OCI-LY3 (cell line): Measurements from ENCODE around the gene HTR3A.
A peak's percentile ranks its signal among the peaks of the same experiment; 100 is the strongest.

Experiments
- H2AFZ ChIP-seq: fragments of 200-600, 300-600 bp; shearing (Covaris generic); 2 replicates; pipeline ENCODE4 v1.6.0; 2014; ENCODE audit warnings: antibody characterized with exemption, low read depth, low read length
- H3K27ac ChIP-seq: fragments of 200-600, 300-600 bp; sonication (generic); 2 replicates; pipeline ENCODE4 v1.5.1; 2014; ENCODE audit warnings: mild to moderate bottlenecking, low read length, moderate library complexity, mixed read lengths
- H3K27me3 ChIP-seq: fragments of 200-600, 300-600 bp; sonication (generic); 2 replicates; pipeline ENCODE4 v1.6.1; 2014; ENCODE audit warnings: low read depth, low read length, mixed read lengths
- H3K36me3 ChIP-seq: fragments of 200-600, 300-600 bp; sonication (generic); replicated peaks from 2 replicates; pipeline ENCODE3; 2014; ENCODE audit warnings: low read depth, low read length, mixed read lengths
- H3K4me1 ChIP-seq: fragments of 300-600, 200-600 bp; sonication (generic); 2 replicates; pipeline ENCODE4 v1.6.1; 2014; ENCODE audit warnings: low read length, mixed read lengths
- H3K4me2 ChIP-seq: fragments of 200-600, 300-600 bp; sonication (generic); 2 replicates; pipeline ENCODE4 v1.6.1; 2014; ENCODE audit warnings: low read length, mixed read lengths
- H3K4me3 ChIP-seq: fragments of 300-600, 200-600 bp; sonication (generic); 2 replicates; pipeline ENCODE4 v1.5.1; 2014; ENCODE audit warnings: antibody characterized with exemption, mild to moderate bottlenecking, low read length, moderate library complexity
- H3K79me2 ChIP-seq: fragments of 300-600, 200-600 bp; shearing (Covaris generic); 2 replicates; pipeline ENCODE4 v1.6.1; 2014; ENCODE audit warnings: mild to moderate bottlenecking, low read length, mixed read lengths
- H3K9ac ChIP-seq: fragments of 300-600, 200-600 bp; shearing (Covaris generic); 2 replicates; pipeline ENCODE4 v1.6.0; 2014; ENCODE audit warnings: mild to moderate bottlenecking, low read length, moderate library complexity
- H3K9me3 ChIP-seq: fragments of 200-600, 300-600 bp; shearing (Covaris generic); 2 replicates; pipeline ENCODE4 v1.6.1; 2014; ENCODE audit warnings: low read length, mixed read lengths; ENCODE audit not compliant: insufficient read depth
- H4K20me1 ChIP-seq: fragments of 200-600, 300-600 bp; sonication (generic); 2 replicates; pipeline ENCODE4 v1.6.1; 2016; ENCODE audit warnings: low read length, mixed read lengths; ENCODE audit not compliant: insufficient read depth
- EZH2phosphoT487 ChIP-seq: fragments of 200-600 bp; shearing (Covaris generic); IDR thresholded peaks from 2 replicates; pipeline ENCODE4 v1.6.1; 2018; ENCODE audit warnings: antibody characterized with exemption, mixed run types, low read depth
- TF ChIP-seq, protein P1 (sequence below): fragments of 200-600, 300-600 bp; sonication (generic); IDR thresholded peaks from 2 replicates; pipeline ENCODE4 v1.5.1; 2014; ENCODE audit warnings: antibody characterized with exemption, low read length, low read depth

The HTR3A gene

DNA sequence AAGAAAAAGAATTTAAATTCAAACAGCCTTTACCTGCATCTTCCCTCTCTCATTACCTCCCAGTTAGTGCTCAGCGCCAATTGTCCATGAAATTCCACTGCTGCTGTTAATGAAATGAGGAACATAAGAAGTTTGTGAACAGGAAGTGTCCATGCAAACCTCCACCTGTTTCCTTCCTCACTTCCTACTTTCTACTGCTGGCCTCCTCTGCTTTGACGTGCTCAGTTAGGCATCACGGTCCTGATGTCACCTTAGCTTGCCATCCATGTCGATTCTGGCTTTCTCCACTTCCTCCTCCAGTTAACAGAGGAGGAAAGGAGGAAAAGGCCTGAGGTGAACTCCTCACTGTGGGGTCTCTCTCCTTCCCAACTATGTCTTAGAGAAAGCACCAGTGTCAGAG is 26.9 kb upstream of the HTR3A start:
- Histone ChIP-seq H3K79me2 (no peaks in the 10 kb centered on the region), H3K4me3 (peak overlapping the region; percentile 35), H4K20me1 (no peaks in the 10 kb centered on the region), H3K4me1 (peaks cover 49% of the 10 kb centered on the region), H3K9me3 (no peaks in the 10 kb centered on the region), H3K4me2 (peak overlapping the region; percentile 59), H2AFZ (0 out of 2 replicates have a peak overlapping the region, but pooled peaks have one; percentile 6), H3K36me3 (no peaks in the 10 kb centered on the region), H3K27ac (peak overlapping the region; percentile 29), H3K27me3 (no peaks in the 10 kb centered on the region), H3K9ac (peak overlapping the region; percentile 21; the same call in 1 of the 2 replicates)
- TF ChIP-seq, protein P1, sequence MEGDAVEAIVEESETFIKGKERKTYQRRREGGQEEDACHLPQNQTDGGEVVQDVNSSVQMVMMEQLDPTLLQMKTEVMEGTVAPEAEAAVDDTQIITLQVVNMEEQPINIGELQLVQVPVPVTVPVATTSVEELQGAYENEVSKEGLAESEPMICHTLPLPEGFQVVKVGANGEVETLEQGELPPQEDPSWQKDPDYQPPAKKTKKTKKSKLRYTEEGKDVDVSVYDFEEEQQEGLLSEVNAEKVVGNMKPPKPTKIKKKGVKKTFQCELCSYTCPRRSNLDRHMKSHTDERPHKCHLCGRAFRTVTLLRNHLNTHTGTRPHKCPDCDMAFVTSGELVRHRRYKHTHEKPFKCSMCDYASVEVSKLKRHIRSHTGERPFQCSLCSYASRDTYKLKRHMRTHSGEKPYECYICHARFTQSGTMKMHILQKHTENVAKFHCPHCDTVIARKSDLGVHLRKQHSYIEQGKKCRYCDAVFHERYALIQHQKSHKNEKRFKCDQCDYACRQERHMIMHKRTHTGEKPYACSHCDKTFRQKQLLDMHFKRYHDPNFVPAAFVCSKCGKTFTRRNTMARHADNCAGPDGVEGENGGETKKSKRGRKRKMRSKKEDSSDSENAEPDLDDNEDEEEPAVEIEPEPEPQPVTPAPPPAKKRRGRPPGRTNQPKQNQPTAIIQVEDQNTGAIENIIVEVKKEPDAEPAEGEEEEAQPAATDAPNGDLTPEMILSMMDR = no peak
- no peak for TF ChIP-seq EZH2phosphoT487

DNA sequence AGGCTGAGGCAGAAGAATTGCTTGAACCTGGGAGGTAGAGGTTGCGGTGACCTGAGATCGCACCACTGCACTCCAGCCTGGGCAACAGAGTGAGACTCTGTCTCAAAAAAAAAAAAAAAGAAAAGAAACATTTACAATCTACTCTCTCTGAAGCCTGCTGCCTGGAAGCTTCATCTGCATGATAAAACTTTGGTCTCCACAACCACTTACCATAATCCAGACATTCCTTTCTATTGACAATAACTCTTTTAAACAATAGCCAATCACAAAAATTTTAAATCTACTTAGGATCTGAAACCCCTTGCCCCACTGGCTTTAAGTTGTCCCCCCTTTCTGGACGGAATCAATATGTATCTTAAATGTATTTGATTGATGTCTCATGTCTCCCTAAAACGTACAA is 25.0 kb upstream of the HTR3A start:
- TF ChIP-seq, protein P1 = no peak
- no peak for TF ChIP-seq EZH2phosphoT487
- Histone ChIP-seq H3K4me2 (no peak overlapping the region), H3K27me3 (no peaks in the 10 kb centered on the region)

DNA sequence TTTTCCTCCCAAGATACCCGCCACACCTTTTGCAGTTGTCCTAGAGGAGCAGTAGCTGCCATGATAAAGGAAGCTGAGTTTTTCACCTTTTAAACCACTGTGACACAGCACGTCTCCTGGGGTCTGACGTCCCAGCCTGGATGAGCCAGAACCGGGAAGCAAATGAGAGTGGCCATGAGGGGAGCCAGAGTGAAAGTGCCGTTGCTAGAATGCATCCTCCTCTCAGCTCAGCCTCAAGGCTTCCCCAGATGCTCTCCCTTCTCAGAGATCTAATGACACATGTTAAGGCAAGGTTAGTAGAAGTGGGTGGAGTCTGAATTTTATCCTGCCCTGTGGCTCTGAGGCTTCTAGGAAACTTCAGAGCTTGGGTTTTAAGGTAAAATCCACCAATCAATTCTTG is 23.4 kb upstream of the HTR3A start:
- no peaks in the 10 kb centered on the region for H3K27me3 ChIP-seq
- H4K20me1 ChIP-seq = no peaks in the 10 kb centered on the region
- no peak overlapping the region for H3K9ac ChIP-seq
- no peak overlapping the region for H3K4me2 ChIP-seq
- H3K4me3 ChIP-seq = no peak overlapping the region
- H3K27ac ChIP-seq = no peak overlapping the region
- no peaks in the 10 kb centered on the region for H3K79me2 ChIP-seq
- peaks cover 29% of the 10 kb centered on the region for H3K4me1 ChIP-seq
- no peaks in the 10 kb centered on the region for H3K9me3 ChIP-seq
- TF ChIP-seq, protein P1 = no peak
- no peak for TF ChIP-seq EZH2phosphoT487
- H2AFZ ChIP-seq = no peak overlapping the region
- no peaks in the 10 kb centered on the region for H3K36me3 ChIP-seq

More for the DNA sequence above, 25.0 kb upstream of the HTR3A start:
- Histone ChIP-seq H4K20me1 (no peaks in the 10 kb centered on the region), H3K27ac (no peak overlapping the region), H2AFZ (no peak overlapping the region), H3K9me3 (no peaks in the 10 kb centered on the region), H3K36me3 (no peaks in the 10 kb centered on the region), H3K9ac (no peak overlapping the region), H3K79me2 (no peaks in the 10 kb centered on the region), H3K4me1 (peaks cover 41% of the 10 kb centered on the region), H3K4me3 (no peak overlapping the region)

DNA sequence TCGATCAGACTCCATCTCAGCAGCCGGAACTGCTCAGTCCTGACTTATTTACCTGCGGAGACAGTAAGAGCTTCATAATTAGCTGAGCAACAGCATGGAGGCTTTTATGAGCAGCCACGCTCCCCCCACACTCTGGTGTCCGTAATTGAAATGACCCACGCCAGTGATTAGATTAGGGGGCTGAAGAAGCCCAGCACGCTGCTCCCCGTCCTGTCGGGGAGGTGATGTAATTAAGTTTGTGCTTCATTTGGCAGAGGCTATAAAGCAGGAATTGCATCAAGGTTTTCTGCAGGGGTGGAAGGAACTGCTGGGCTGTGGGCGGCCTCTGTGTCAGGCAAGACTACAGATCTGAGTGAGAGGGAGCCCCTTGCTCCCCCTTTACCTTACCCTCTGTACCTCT is 22.8 kb upstream of the HTR3A start:
- no peaks in the 10 kb centered on the region for H3K79me2 ChIP-seq
- no peaks in the 10 kb centered on the region for H3K27me3 ChIP-seq

More for the DNA sequence above, 22.8 kb upstream of the HTR3A start:
- no peak for TF ChIP-seq EZH2phosphoT487
- TF ChIP-seq, protein P1 = no peak
- H3K4me2 ChIP-seq = no peak overlapping the region
- no peak overlapping the region for H3K9ac ChIP-seq
- no peaks in the 10 kb centered on the region for H3K9me3 ChIP-seq
- no peak overlapping the region for H3K4me3 ChIP-seq
- H3K36me3 ChIP-seq = no peaks in the 10 kb centered on the region
- no peaks in the 10 kb centered on the region for H4K20me1 ChIP-seq
- H3K27ac ChIP-seq = no peak overlapping the region
- H3K4me1 ChIP-seq = peaks cover 29% of the 10 kb centered on the region
- H2AFZ ChIP-seq = no peak overlapping the region
